ENCODE results near the gene OR6K3.
"Not testable (repeated sequence)": the region's sequence is repeated elsewhere in the genome, so short reads cannot be mapped to it uniquely, and the experiment has no call there.

OR6K3 gene

GRCh38 chr1:158689875-158690274 is 30.6 kb downstream of the OR6K3 start:
- DNase-seq (ENCODE audit: insufficient read length, low spot score) = no peak
- no peak for TF ChIP-seq SPI1 (IDR thresholded peaks at IDR 0.05; ENCODE audit: low read depth, low read length)
- no peak for TF ChIP-seq POLR2A (IDR thresholded peaks at IDR 0.05; ENCODE audit: low read depth, low read length)
- no peak for TF ChIP-seq TAF1 (IDR thresholded peaks at IDR 0.05; ENCODE audit: low read depth, low read length)
- TF ChIP-seq POLR2AphosphoS5 (IDR thresholded peaks at IDR 0.05; ENCODE audit: low read depth, low read length) = no peak
- TF ChIP-seq POU2F2 (IDR thresholded peaks at IDR 0.05; ENCODE audit: low read depth, low read length) = no peak
- TF ChIP-seq PAX5 (IDR thresholded peaks at IDR 0.05; ENCODE audit: insufficient read depth, low read length, severe bottlenecking) = no peak
- FAIRE-seq = no peak

GRCh38 chr1:158689110-158689509 is 31.4 kb downstream of the OR6K3 start:
- FAIRE-seq (no peak), DNase-seq (ENCODE audit: insufficient read length, low spot score) (no peak)
- TF ChIP-seq SPI1 (IDR thresholded peaks at IDR 0.05; ENCODE audit: low read depth, low read length) (no peak), POLR2AphosphoS5 (IDR thresholded peaks at IDR 0.05; ENCODE audit: low read depth, low read length) (no peak), POLR2A (IDR thresholded peaks at IDR 0.05; ENCODE audit: low read depth, low read length) (no peak), PAX5 (IDR thresholded peaks at IDR 0.05; ENCODE audit: insufficient read depth, low read length, severe bottlenecking) (no peak)

GRCh38 chr1:158688343-158688742 is 32.2 kb downstream of the OR6K3 start:
- not testable (repeated sequence) for FAIRE-seq; DNase-seq (ENCODE audit: insufficient read length, low spot score)

- TF ChIP-seq POU2F2 (IDR thresholded peaks at IDR 0.05; ENCODE audit: low read depth, low read length) (no peak), POLR2AphosphoS5 (IDR thresholded peaks at IDR 0.05; ENCODE audit: low read depth, low read length) (no peak), POLR2A (IDR thresholded peaks at IDR 0.05; ENCODE audit: low read depth, low read length) (no peak), PAX5 (IDR thresholded peaks at IDR 0.05; ENCODE audit: insufficient read depth, low read length, severe bottlenecking) (no peak), TAF1 (IDR thresholded peaks at IDR 0.05; ENCODE audit: low read depth, low read length) (no peak), SPI1 (IDR thresholded peaks at IDR 0.05; ENCODE audit: low read depth, low read length) (no peak)
- DNase-seq (ENCODE audit: insufficient read length, low spot score) (no peak), FAIRE-seq (no peak)
Observed at GRCh38 chr1:158687037-158687436, 33.5 kb downstream of the OR6K3 start.

- FAIRE-seq = no peak
- TF ChIP-seq POU2F2 (IDR thresholded peaks at IDR 0.05; ENCODE audit: low read depth, low read length) = no peak
- TF ChIP-seq PAX5 (IDR thresholded peaks at IDR 0.05; ENCODE audit: insufficient read depth, low read length, severe bottlenecking) = no peak
- TF ChIP-seq TAF1 (IDR thresholded peaks at IDR 0.05; ENCODE audit: low read depth, low read length) = no peak
- TF ChIP-seq SPI1 (IDR thresholded peaks at IDR 0.05; ENCODE audit: low read depth, low read length) = no peak
- TF ChIP-seq POLR2AphosphoS5 (IDR thresholded peaks at IDR 0.05; ENCODE audit: low read depth, low read length) = no peak
- DNase-seq (ENCODE audit: insufficient read length, low spot score) = no peak
Observed at GRCh38 chr1:158686111-158687009, 34.2 kb downstream of the OR6K3 start, which contains the start of gene SPTA1. Gene SPTA1, minus strand, starts transcription at chr1:158686715. Its CDS starts 198 bp downstream, at chr1:158686517.

GRCh38 chr1:158685085-158685484 is 35.4 kb downstream of the OR6K3 start:
- TF ChIP-seq PAX5 (IDR thresholded peaks at IDR 0.05; ENCODE audit: insufficient read depth, low read length, severe bottlenecking) (no peak), TAF1 (IDR thresholded peaks at IDR 0.05; ENCODE audit: low read depth, low read length) (no peak), POLR2A (IDR thresholded peaks at IDR 0.05; ENCODE audit: low read depth, low read length) (no peak), POLR2AphosphoS5 (IDR thresholded peaks at IDR 0.05; ENCODE audit: low read depth, low read length) (no peak), SPI1 (IDR thresholded peaks at IDR 0.05; ENCODE audit: low read depth, low read length) (no peak), POU2F2 (IDR thresholded peaks at IDR 0.05; ENCODE audit: low read depth, low read length) (no peak)
- FAIRE-seq = no peak
- DNase-seq (ENCODE audit: insufficient read length, low spot score) = no peak

GRCh38 chr1:158681606-158682005 is 38.9 kb downstream of the OR6K3 start:
- TF ChIP-seq SPI1 (IDR thresholded peaks at IDR 0.05; ENCODE audit: low read depth, low read length) = no peak
- no peak for TF ChIP-seq PAX5 (IDR thresholded peaks at IDR 0.05; ENCODE audit: insufficient read depth, low read length, severe bottlenecking)
- no peak for TF ChIP-seq POU2F2 (IDR thresholded peaks at IDR 0.05; ENCODE audit: low read depth, low read length)
- TF ChIP-seq POLR2AphosphoS5 (IDR thresholded peaks at IDR 0.05; ENCODE audit: low read depth, low read length) = no peak
- no peak for TF ChIP-seq POLR2A (IDR thresholded peaks at IDR 0.05; ENCODE audit: low read depth, low read length)
- TF ChIP-seq TAF1 (IDR thresholded peaks at IDR 0.05; ENCODE audit: low read depth, low read length) = no peak
- no peak for FAIRE-seq
- DNase-seq (ENCODE audit: insufficient read length, low spot score) = no peak

GRCh38 chr1:158679289-158679688 is 41.2 kb downstream of the OR6K3 start:
- DNase-seq (ENCODE audit: insufficient read length, low spot score) (no peak), FAIRE-seq (no peak)
- TF ChIP-seq TAF1 (IDR thresholded peaks at IDR 0.05; ENCODE audit: low read depth, low read length) (no peak), POLR2A (IDR thresholded peaks at IDR 0.05; ENCODE audit: low read depth, low read length) (no peak), SPI1 (IDR thresholded peaks at IDR 0.05; ENCODE audit: low read depth, low read length) (no peak), POU2F2 (IDR thresholded peaks at IDR 0.05; ENCODE audit: low read depth, low read length) (no peak), PAX5 (IDR thresholded peaks at IDR 0.05; ENCODE audit: insufficient read depth, low read length, severe bottlenecking) (no peak)

GRCh38 chr1:158675563-158676323 is 44.8 kb downstream of the OR6K3 start:
- FAIRE-seq (no peak), DNase-seq (ENCODE audit: insufficient read length, low spot score) (no peak)
- TF ChIP-seq PAX5 (IDR thresholded peaks at IDR 0.05; ENCODE audit: insufficient read depth, low read length, severe bottlenecking) = no peak
- TF ChIP-seq POLR2AphosphoS5 (IDR thresholded peaks at IDR 0.05; ENCODE audit: low read depth, low read length) = no peak
- TF ChIP-seq SPI1 (IDR thresholded peaks at IDR 0.05; ENCODE audit: low read depth, low read length) = no peak
- TF ChIP-seq POU2F2 (IDR thresholded peaks at IDR 0.05; ENCODE audit: low read depth, low read length) = no peak
- no peak for TF ChIP-seq TAF1 (IDR thresholded peaks at IDR 0.05; ENCODE audit: low read depth, low read length)
- no peak for TF ChIP-seq POLR2A (IDR thresholded peaks at IDR 0.05; ENCODE audit: low read depth, low read length)

All from GM12891 (cell line).